ENCODE data around the gene ARGLU1.

Gene ARGLU1

GRCh38 chr13:106503272-106503671, 64.7 kb downstream of the ARGLU1 start:
- TF ChIP-seq CTCF (IDR thresholded peaks at IDR 0.05; ENCODE audit: low read depth, low read length, missing control alignments): no peak
- no peak overlapping the region for H3K4me3 ChIP-seq (replicated peaks; ENCODE audit: low read depth, low read length)
- DNase-seq (ENCODE audit: extremely low read depth, low read depth): no peak

- no peak for TF ChIP-seq CTCF (IDR thresholded peaks at IDR 0.05; ENCODE audit: low read depth, low read length, missing control alignments)
- H3K4me3 ChIP-seq (replicated peaks; ENCODE audit: low read depth, low read length): no peak overlapping the region
- DNase-seq (ENCODE audit: extremely low read depth, low read depth): no peak
These were observed 67.5 kb downstream of the ARGLU1 start for GRCh38 chr13:106500445-106500844.

GRCh38 chr13:106499896-106500295, 68.0 kb downstream of the ARGLU1 start:
- no peak for TF ChIP-seq CTCF (IDR thresholded peaks at IDR 0.05; ENCODE audit: low read depth, low read length, missing control alignments)
- no peak for DNase-seq (ENCODE audit: extremely low read depth, low read depth)
- no peak overlapping the region for H3K4me3 ChIP-seq (replicated peaks; ENCODE audit: low read depth, low read length)

GRCh38 chr13:106499113-106499512, 68.8 kb downstream of the ARGLU1 start:
- no peak for DNase-seq (ENCODE audit: extremely low read depth, low read depth)
- no peak overlapping the region for H3K4me3 ChIP-seq (replicated peaks; ENCODE audit: low read depth, low read length)
- no peak for TF ChIP-seq CTCF (IDR thresholded peaks at IDR 0.05; ENCODE audit: low read depth, low read length, missing control alignments)

- TF ChIP-seq CTCF (IDR thresholded peaks at IDR 0.05; ENCODE audit: low read depth, low read length, missing control alignments): no peak
- no peak overlapping the region for H3K4me3 ChIP-seq (replicated peaks; ENCODE audit: low read depth, low read length)
- DNase-seq (ENCODE audit: extremely low read depth, low read depth): no peak
These were observed 69.4 kb downstream of the ARGLU1 start for GRCh38 chr13:106498571-106498970.

GRCh38 chr13:106498158-106498557, 69.8 kb downstream of the ARGLU1 start:
- no peak for DNase-seq (ENCODE audit: extremely low read depth, low read depth)
- no peak overlapping the region for H3K4me3 ChIP-seq (replicated peaks; ENCODE audit: low read depth, low read length)
- no peak for TF ChIP-seq CTCF (IDR thresholded peaks at IDR 0.05; ENCODE audit: low read depth, low read length, missing control alignments)

GRCh38 chr13:106497079-106497478, 70.9 kb downstream of the ARGLU1 start:
- no peak overlapping the region for H3K4me3 ChIP-seq (replicated peaks; ENCODE audit: low read depth, low read length)
- no peak for DNase-seq (ENCODE audit: extremely low read depth, low read depth)
- no peak for TF ChIP-seq CTCF (IDR thresholded peaks at IDR 0.05; ENCODE audit: low read depth, low read length, missing control alignments)
